PFSK-1 (cell line): ENCODE measurements around the gene RPL36.

Source experiments
- POLR2AphosphoS5 ChIP-seq: IDR thresholded peaks from 2 replicates; pipeline ENCODE4 v1.6.1; 2012; ENCODE audit warnings: low read depth, mild to moderate bottlenecking, control low read depth, low read length, moderate library complexity
- REST ChIP-seq, 2 experiments: IDR thresholded peaks; 2 replicates each; pipeline versions ENCODE4 v1.6.1 to v1.8.0; 2011 to 2012; ENCODE audit warnings: low read depth in 2 of 2, low read length in 2 of 2, control low read depth in 1 of 2, inconsistent platforms in 1 of 2, mild to moderate bottlenecking in 1 of 2, moderate library complexity in 1 of 2; ENCODE audit not compliant: insufficient read depth in 1 of 2
- SIN3A ChIP-seq: IDR thresholded peaks from 2 replicates; pipeline ENCODE4 v1.6.1; 2012; ENCODE audit warnings: mild to moderate bottlenecking, low read length, moderate library complexity, borderline replicate concordance; ENCODE audit not compliant: insufficient read depth
- TAF1 ChIP-seq: IDR thresholded peaks from 2 replicates; pipeline ENCODE4 v1.6.1; 2012; ENCODE audit warnings: low read length, control low read depth, borderline replicate concordance; ENCODE audit not compliant: insufficient read depth

- no peak for TF ChIP-seq POLR2AphosphoS5
- no peak for TF ChIP-seq REST (IDR thresholded peaks at IDR 0.05; ENCODE audit: insufficient read depth in 1 of 2, low read depth in 2 of 2, low read length in 2 of 2)
- no peak for TF ChIP-seq TAF1
- TF ChIP-seq SIN3A: no peak
Measured at GRCh38 chr19:5681391-5682106, 8.5 kb upstream of the RPL36 start.
